Measurements from ENCODE around the gene SLAMF7.

Gene SLAMF7

DNA sequence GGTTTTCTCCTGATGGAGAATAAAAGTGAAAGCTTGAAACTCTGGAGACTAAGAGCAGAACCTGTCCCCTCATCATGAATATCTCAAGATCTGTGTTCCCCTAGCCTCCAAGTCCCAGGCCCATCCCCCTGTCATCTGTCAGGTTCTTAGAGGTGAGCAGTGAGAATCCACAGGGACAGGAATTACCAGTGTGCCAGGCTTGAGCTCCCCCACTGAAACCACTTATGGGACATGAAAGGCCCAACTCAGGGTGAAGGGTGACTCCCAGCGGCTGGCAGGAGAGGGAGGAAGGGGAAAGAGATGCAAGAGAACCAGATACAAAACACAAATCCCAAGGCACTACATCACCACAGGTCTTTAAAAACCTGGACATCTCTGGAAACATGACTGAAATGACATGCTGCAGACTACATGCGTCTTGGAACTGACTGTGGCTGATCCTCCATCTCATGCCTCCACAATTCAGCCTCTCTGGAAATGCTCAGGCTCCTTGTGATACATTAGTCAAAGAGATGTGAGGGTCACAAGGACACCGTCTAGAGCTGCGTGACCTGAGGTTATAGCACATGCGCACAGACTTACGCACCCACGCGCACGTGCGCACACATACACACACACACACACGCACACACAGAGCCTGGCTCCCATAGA is 50.1 kb downstream of the SLAMF7 start:
- H3K4me3 Mint-ChIP-seq = no peak overlapping the region
- no peak overlapping the region for H3K27ac Mint-ChIP-seq
- H3K9me3 Mint-ChIP-seq (ENCODE audit: low read depth) = no peaks in the 10 kb centered on the region
- H3K27me3 Mint-ChIP-seq = no peaks in the 10 kb centered on the region
- H3K36me3 Mint-ChIP-seq = no peaks in the 10 kb centered on the region
- H3K4me1 Mint-ChIP-seq (ENCODE audit: low read depth) = peaks cover 4% of the 10 kb centered on the region

GRCh38 chr1:160789702-160790611 is 50.9 kb downstream of the SLAMF7 start:
- peaks cover 10% of the 10 kb centered on the region for H3K4me1 Mint-ChIP-seq (ENCODE audit: low read depth)
- no peaks in the 10 kb centered on the region for H3K27me3 Mint-ChIP-seq
- H3K36me3 Mint-ChIP-seq = no peaks in the 10 kb centered on the region
- no peak overlapping the region for H3K4me3 Mint-ChIP-seq
- no peaks in the 10 kb centered on the region for H3K9me3 Mint-ChIP-seq (ENCODE audit: low read depth)
- H3K27ac Mint-ChIP-seq = peak overlapping the region; percentile 23

GRCh38 chr1:160794376-160794775 is 55.3 kb downstream of the SLAMF7 start:
- H3K4me3 Mint-ChIP-seq = no peak overlapping the region
- H3K9me3 Mint-ChIP-seq (ENCODE audit: low read depth) = no peaks in the 10 kb centered on the region
- H3K4me1 Mint-ChIP-seq (ENCODE audit: low read depth) = peaks cover 49% of the 10 kb centered on the region
- no peaks in the 10 kb centered on the region for H3K27me3 Mint-ChIP-seq
- no peaks in the 10 kb centered on the region for H3K36me3 Mint-ChIP-seq
- H3K27ac Mint-ChIP-seq = peak overlapping the region; percentile 2

DNA sequence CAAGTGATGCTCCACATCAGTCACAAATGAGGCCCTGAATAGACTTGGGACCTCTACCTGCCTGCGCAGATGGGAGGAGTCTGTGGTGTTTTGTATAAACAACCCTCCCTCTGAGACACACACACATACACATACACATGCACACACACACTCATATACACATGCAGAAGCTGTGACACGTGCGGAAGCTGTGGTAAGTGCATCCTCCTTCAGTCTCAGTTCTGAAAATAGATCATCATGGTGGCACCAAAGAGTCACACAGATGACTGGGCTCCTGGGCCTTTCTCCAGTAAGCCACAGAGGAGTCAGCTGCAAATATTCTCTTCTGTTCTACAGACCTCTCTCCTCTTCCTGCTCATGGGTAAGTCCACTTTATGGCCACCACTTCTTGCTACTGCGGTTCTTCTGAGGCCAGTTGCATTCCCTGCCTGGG is 56.9 kb downstream of the SLAMF7 start, which contains the start of gene LY9:
Gene LY9, plus strand, starts transcription at position 224 of the 433 bp plus-strand sequence. Its CDS starts 14 bp downstream, at position 238.
- Mint-ChIP-seq H3K27me3 (no peaks in the 10 kb centered on the region), H3K4me3 (peak within 1 kb of the TSS; percentile 93), H3K36me3 (peaks cover 5% of the 10 kb centered on the region), H3K27ac (peak within 1 kb of the TSS; percentile 97), H3K9me3 (ENCODE audit: low read depth) (no peaks in the 10 kb centered on the region), H3K4me1 (ENCODE audit: low read depth) (peaks cover 59% of the 10 kb centered on the region)

GRCh38 chr1:160797271-160797709 is 58.2 kb downstream of the SLAMF7 start:
- Mint-ChIP-seq H3K27me3 (no peaks in the 10 kb centered on the region), H3K4me1 (ENCODE audit: low read depth) (peaks cover 67% of the 10 kb centered on the region), H3K9me3 (ENCODE audit: low read depth) (no peaks in the 10 kb centered on the region), H3K27ac (peak overlapping the region; percentile 97), H3K36me3 (peaks cover 9% of the 10 kb centered on the region), H3K4me3 (peak overlapping the region; percentile 93)

DNA sequence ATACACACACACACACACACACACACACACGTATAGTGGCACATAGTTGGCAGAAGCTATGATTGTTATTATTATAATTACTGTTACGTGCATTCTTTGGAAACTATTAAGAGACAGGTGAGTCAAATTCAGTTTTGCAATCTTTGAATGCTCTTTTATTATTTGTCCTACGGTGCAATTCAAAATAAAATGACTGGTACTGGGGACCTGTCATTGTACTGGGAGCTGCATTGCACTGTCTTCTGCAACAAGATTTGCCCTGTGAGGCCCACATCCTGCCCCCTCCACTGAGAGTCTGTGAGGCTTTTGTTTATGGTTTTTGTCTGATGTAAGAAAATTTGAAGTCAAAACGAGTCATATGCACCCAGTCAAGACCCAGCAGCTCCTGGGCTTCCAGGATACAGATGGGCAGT is 58.8 kb downstream of the SLAMF7 start:
- Mint-ChIP-seq H3K27me3 (no peaks in the 10 kb centered on the region), H3K4me3 (peak overlapping the region; percentile 93), H3K4me1 (ENCODE audit: low read depth) (peaks cover 70% of the 10 kb centered on the region), H3K36me3 (peaks cover 12% of the 10 kb centered on the region), H3K27ac (peak overlapping the region; percentile 97), H3K9me3 (ENCODE audit: low read depth) (no peaks in the 10 kb centered on the region)

DNA sequence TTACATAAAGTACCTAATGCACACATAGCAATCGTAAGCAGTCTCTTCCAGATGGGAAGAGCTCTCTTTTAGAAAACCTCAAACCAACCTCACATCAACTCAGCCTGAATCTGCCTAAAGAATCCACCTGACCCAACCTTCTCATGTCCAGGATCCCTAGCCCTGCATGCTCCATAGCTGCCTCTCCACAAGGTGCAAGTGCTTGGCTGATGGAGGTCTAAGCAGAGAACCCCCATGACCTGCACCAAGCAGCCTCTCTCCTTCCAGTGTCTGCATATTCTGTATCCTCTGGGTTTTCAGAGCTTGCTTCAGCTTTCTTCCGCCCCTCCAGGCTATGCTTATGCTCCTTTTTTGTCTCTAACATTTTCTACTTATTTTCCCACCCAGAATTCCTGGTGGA is 59.4 kb downstream of the SLAMF7 start:
- peak overlapping the region; percentile 93 for H3K4me3 Mint-ChIP-seq

GRCh38 chr1:160799641-160800040 is 60.6 kb downstream of the SLAMF7 start:
- Mint-ChIP-seq H3K27ac (peak overlapping the region; percentile 97), H3K36me3 (peaks cover 21% of the 10 kb centered on the region), H3K4me1 (ENCODE audit: low read depth) (peaks cover 82% of the 10 kb centered on the region), H3K4me3 (peak overlapping the region; percentile 93), H3K27me3 (no peaks in the 10 kb centered on the region), H3K9me3 (ENCODE audit: low read depth) (no peaks in the 10 kb centered on the region)

More for the DNA sequence above, 59.4 kb downstream of the SLAMF7 start:
- Mint-ChIP-seq H3K36me3 (peaks cover 15% of the 10 kb centered on the region), H3K9me3 (ENCODE audit: low read depth) (no peaks in the 10 kb centered on the region), H3K4me1 (ENCODE audit: low read depth) (peaks cover 74% of the 10 kb centered on the region), H3K27ac (peak overlapping the region; percentile 97), H3K27me3 (no peaks in the 10 kb centered on the region)

DNA sequence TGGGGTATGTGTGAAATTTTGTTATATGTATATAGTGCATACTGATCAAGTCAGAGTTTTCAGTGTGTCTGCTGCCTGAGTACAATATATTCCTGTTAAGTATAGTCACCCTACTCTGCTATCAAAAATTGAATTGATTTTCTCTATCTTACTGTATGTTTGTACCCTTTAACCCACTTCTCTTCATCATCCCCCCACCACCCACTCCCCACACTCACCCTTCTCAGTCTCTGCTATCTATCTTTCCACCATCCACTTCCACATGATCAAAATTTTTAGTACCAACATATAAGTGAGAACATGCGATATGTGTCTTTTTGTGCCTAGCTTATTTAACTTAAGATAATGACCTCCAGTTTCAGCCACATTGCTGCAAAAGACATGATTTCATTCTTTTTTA is 61.1 kb downstream of the SLAMF7 start:
- peaks cover 21% of the 10 kb centered on the region for H3K36me3 Mint-ChIP-seq
- H3K4me3 Mint-ChIP-seq = peak overlapping the region; percentile 93
- H3K9me3 Mint-ChIP-seq (ENCODE audit: low read depth) = no peaks in the 10 kb centered on the region
- no peaks in the 10 kb centered on the region for H3K27me3 Mint-ChIP-seq
- peaks cover 85% of the 10 kb centered on the region for H3K4me1 Mint-ChIP-seq (ENCODE audit: low read depth)
- peak overlapping the region; percentile 97 for H3K27ac Mint-ChIP-seq

DNA sequence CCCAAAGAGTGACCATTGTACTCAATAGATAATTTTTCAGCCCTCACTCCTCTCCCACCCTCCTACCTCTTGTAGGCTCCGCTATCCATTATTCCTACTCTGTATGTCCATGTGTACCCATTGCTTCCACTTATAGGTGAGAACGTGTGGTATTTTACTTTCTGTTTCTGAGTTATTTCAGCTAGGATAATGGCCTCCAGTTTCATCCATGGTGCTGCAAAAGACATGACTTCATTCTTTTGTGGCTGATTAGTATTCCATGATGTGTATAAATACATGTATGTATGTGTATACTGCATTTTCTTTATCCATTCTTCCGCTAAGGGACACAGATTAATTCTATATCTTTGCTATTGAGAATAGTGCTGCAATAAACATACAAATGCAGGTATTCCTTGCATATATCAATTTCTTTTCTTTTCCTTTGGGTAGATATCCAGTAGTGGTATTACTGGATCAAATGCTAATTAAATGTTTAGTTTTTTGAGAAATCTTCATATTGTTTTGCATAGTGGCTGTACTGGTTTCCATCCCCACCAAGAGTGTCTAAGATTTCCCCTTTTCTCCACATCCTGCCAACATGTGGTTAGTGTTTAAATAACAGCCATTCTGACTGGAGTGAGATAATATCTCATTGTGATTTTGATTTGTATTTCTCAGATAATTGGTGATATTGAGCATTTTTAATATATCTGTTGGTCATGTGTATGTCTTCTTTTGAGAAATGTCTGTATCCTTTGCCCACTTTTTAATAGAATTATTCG is 61.8 kb downstream of the SLAMF7 start:
- peak overlapping the region; percentile 97 for H3K27ac Mint-ChIP-seq
- H3K4me1 Mint-ChIP-seq (ENCODE audit: low read depth) = peaks cover 85% of the 10 kb centered on the region
- H3K9me3 Mint-ChIP-seq (ENCODE audit: low read depth) = no peaks in the 10 kb centered on the region
- H3K27me3 Mint-ChIP-seq = no peaks in the 10 kb centered on the region
- H3K4me3 Mint-ChIP-seq = peak overlapping the region; percentile 93
- peaks cover 23% of the 10 kb centered on the region for H3K36me3 Mint-ChIP-seq

- Mint-ChIP-seq H3K27me3 (no peaks in the 10 kb centered on the region), H3K27ac (peak overlapping the region; percentile 97), H3K4me3 (peak overlapping the region; percentile 93), H3K9me3 (ENCODE audit: low read depth) (no peaks in the 10 kb centered on the region), H3K36me3 (peaks cover 33% of the 10 kb centered on the region), H3K4me1 (ENCODE audit: low read depth) (peaks cover 87% of the 10 kb centered on the region)
These were observed 63.0 kb downstream of the SLAMF7 start for GRCh38 chr1:160801836-160802580.
